Type B pancreatic cell (in vitro differentiated cells): ENCODE data around the gene COG6. TPM values are rescaled to one million over a fixed set of nuclear protein-coding genes. Genes with fewer than 3 reads are reported as not detected.

Source experiments
- DNase-seq: peaks from one replicate; pipeline ENCODE4 v3.0.0; 2021; ENCODE audit warnings: mixed read lengths; ENCODE audit not compliant: unreplicated experiment; ENCODE audit errors: extremely low spot score
- H3K27ac Mint-ChIP-seq: 2 replicates; pipeline ENCODE4 v1.8.0; 2021; ENCODE audit warnings: mild to moderate bottlenecking, mixed read lengths
- H3K27me3 Mint-ChIP-seq: 2 replicates; pipeline ENCODE4 v1.8.0; 2021; ENCODE audit warnings: mixed read lengths
- H3K36me3 Mint-ChIP-seq: 2 replicates; pipeline ENCODE4 v1.8.0; 2021; ENCODE audit warnings: mixed read lengths
- H3K4me1 Mint-ChIP-seq: one replicate; pipeline ENCODE4 v1.8.0; 2021; ENCODE audit warnings: mixed read lengths; ENCODE audit not compliant: unreplicated experiment
- H3K4me3 Mint-ChIP-seq: 2 replicates; pipeline ENCODE4 v1.8.0; 2021; ENCODE audit warnings: mild to moderate bottlenecking, mixed read lengths
- H3K9me3 Mint-ChIP-seq: 2 replicates; pipeline ENCODE4 v1.8.0; 2021; ENCODE audit warnings: mixed read lengths
- total RNA-seq: library from RNA; stranded (reverse); gene quantifications from 2 replicates; pipeline ENCODE4 v1.2.1, GENCODE V29; 2021; ENCODE audit warnings: low replicate concordance
- TF ChIP-seq, protein P1 (sequence below): fragments of 200-600 bp; sonication (generic); conservative IDR thresholded peaks from 2 replicates; pipeline ENCODE4 v1.5.0; 2021; ENCODE audit warnings: antibody characterized with exemption, mild to moderate bottlenecking

The COG6 gene
- total RNA-seq, 1 donor from 2014 or later, result 40.0 TPM

- H3K4me1 Mint-ChIP-seq, result no peaks in the 10 kb centered on the region
- peaks cover 4% of the 10 kb centered on the region for H3K27me3 Mint-ChIP-seq
- no peaks in the 10 kb centered on the region for H3K36me3 Mint-ChIP-seq
- no peak overlapping the region for H3K27ac Mint-ChIP-seq
- H3K4me3 Mint-ChIP-seq, result no peak overlapping the region
- H3K9me3 Mint-ChIP-seq, result no peaks in the 10 kb centered on the region
- TF ChIP-seq, protein P1, sequence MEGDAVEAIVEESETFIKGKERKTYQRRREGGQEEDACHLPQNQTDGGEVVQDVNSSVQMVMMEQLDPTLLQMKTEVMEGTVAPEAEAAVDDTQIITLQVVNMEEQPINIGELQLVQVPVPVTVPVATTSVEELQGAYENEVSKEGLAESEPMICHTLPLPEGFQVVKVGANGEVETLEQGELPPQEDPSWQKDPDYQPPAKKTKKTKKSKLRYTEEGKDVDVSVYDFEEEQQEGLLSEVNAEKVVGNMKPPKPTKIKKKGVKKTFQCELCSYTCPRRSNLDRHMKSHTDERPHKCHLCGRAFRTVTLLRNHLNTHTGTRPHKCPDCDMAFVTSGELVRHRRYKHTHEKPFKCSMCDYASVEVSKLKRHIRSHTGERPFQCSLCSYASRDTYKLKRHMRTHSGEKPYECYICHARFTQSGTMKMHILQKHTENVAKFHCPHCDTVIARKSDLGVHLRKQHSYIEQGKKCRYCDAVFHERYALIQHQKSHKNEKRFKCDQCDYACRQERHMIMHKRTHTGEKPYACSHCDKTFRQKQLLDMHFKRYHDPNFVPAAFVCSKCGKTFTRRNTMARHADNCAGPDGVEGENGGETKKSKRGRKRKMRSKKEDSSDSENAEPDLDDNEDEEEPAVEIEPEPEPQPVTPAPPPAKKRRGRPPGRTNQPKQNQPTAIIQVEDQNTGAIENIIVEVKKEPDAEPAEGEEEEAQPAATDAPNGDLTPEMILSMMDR, result no peak
- DNase-seq, result no peak
Observed at GRCh38 chr13:39641645-39642044, 13.8 kb upstream of the COG6 start.

DNA sequence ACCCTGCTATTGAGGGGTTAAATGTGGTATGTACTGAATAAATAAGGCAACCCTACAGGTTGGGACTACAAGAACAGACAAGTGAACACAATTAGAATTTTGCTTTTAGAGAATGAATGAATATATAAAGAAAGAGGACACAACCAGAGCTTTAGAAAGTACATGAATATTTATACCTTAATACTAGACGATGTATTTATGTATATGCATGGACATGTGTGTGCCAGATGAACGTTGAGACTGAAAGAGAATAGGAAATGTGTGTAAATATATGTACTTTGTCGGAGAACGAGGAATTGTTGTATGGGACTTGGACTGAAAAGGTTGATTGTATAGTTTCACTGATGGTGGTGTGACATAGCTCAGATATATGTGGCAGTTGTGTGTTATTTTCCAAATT is 9.3 kb upstream of the COG6 start:
- no peaks in the 10 kb centered on the region for H3K4me1 Mint-ChIP-seq
- no peak for DNase-seq
- H3K27ac Mint-ChIP-seq, result no peak overlapping the region
- no peaks in the 10 kb centered on the region for H3K36me3 Mint-ChIP-seq
- H3K4me3 Mint-ChIP-seq, result no peak overlapping the region
- H3K27me3 Mint-ChIP-seq, result no peaks in the 10 kb centered on the region
- TF ChIP-seq, protein P1, result no peak
- no peaks in the 10 kb centered on the region for H3K9me3 Mint-ChIP-seq

DNA sequence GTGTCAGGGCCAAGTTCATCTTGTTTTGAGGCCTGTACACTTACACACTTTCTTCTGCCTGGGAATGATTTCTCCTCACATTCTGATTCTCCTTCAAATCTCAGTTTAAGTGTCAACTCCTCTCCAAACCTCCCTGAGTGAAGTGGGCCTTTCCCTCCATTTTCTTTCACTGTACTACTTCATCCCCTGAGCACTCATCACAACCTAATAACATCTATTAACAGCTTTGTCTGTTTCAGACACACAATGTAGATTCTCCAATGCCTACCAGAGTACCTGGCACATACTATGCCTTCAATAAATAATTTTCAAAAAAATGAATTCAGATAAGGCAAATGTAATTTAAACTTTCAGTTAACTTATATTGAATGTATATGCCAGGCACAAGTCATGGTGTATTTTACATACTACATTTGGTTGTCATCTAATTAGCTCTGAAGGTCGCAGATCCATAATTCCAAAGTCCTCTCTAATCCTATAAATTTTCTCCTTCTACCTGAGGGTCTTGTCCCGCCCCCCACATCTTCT is 357 bp upstream of the COG6 start:
- no peaks in the 10 kb centered on the region for H3K27me3 Mint-ChIP-seq

DNA sequence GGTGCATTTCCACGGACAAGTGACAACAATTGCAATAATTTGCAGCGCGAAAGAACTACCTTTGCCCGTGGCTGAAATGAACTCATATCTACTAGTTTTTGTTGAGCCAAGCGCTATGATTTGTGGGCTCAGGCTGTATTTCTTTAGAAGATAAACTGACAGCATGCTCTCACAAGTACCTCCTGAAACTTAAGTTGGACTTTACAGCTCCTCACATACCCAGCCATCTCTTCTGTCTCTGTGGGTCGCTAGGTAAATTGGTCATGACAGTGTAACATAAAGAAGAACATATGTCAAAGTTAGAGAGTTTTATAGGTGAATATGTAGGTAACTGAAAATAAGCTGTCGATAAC is 839 bp downstream of the COG6 start:
- DNase-seq, result no peak
- TF ChIP-seq, protein P1, result no peak
- peaks cover 17% of the 10 kb centered on the region for H3K4me1 Mint-ChIP-seq
- peak overlapping the region; percentile 81 for H3K27ac Mint-ChIP-seq
- H3K9me3 Mint-ChIP-seq, result peaks cover 4% of the 10 kb centered on the region
- no peaks in the 10 kb centered on the region for H3K36me3 Mint-ChIP-seq
- H3K4me3 Mint-ChIP-seq, result peak overlapping the region; percentile 97
- H3K27me3 Mint-ChIP-seq, result no peaks in the 10 kb centered on the region

More for the DNA sequence above, 357 bp upstream of the COG6 start:
- Mint-ChIP-seq H3K4me3 (peak overlapping the region; percentile 97), H3K9me3 (peaks cover 4% of the 10 kb centered on the region), H3K4me1 (peaks cover 17% of the 10 kb centered on the region), H3K36me3 (no peaks in the 10 kb centered on the region), H3K27ac (peak overlapping the region; percentile 81)
- no peak for DNase-seq
- TF ChIP-seq, protein P1, result no peak

DNA sequence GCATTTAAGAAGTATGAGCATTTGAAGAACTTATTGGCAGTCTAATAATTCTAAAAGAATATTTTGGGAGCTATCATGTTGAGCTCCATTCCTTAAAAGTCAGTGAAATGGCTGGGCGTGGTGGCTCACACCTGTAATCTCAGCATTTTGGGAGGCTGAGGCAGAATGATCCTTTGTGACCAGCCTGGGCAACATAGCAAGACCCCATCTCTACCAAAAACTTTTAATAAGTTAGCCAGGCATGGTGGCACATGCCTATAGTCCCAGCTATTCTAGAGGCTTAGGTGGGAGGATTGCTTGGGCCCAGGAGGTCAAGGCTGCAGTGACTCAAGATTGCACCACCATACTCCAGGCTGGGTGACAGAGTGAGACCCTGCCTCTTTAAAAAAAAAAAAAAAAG is 8.0 kb downstream of the COG6 start:
- H3K4me1 Mint-ChIP-seq, result peaks cover 3% of the 10 kb centered on the region
- H3K9me3 Mint-ChIP-seq, result no peaks in the 10 kb centered on the region
- H3K27ac Mint-ChIP-seq, result no peak overlapping the region
- TF ChIP-seq, protein P1, result no peak
- peaks cover 14% of the 10 kb centered on the region for H3K36me3 Mint-ChIP-seq
- H3K4me3 Mint-ChIP-seq, result no peak overlapping the region
- no peak for DNase-seq
- H3K27me3 Mint-ChIP-seq, result no peaks in the 10 kb centered on the region

DNA sequence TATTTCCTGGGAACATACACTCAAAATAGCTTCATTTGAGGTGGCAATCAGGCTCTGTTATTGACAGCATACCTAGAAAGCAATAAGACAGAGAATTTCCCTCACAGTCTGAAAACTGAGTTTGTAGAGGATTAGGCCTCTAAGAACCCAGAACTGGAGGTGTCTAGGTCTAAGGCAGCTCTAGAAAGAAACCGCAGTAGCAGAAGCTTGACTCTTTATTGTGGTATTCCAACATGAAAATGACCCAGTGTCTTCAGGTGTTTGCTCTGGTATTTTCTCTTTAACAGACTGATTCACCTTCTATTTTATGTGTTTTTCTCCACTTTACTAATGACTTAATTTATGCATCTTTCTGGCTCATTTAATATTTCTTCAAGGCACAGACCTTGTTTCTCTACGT is 8.5 kb downstream of the COG6 start:
- H3K4me1 Mint-ChIP-seq, result no peaks in the 10 kb centered on the region
- no peak for DNase-seq
- H3K27me3 Mint-ChIP-seq, result no peaks in the 10 kb centered on the region
- H3K36me3 Mint-ChIP-seq, result peaks cover 14% of the 10 kb centered on the region
- TF ChIP-seq, protein P1, result no peak
- H3K27ac Mint-ChIP-seq, result no peak overlapping the region
- no peak overlapping the region for H3K4me3 Mint-ChIP-seq
- H3K9me3 Mint-ChIP-seq, result no peaks in the 10 kb centered on the region
